ENCODE data around the gene RNF112.

GRCh38 chr17:19413761-19414160 is 2.7 kb downstream of the RNF112 start:
- TF ChIP-seq CTCF (IDR thresholded peaks at IDR 0.05), result no peak
- no peak for TF ChIP-seq POLR2A (IDR thresholded peaks at IDR 0.05; ENCODE audit: low read depth)
- no peak for TF ChIP-seq POLR2AphosphoS5 (IDR thresholded peaks at IDR 0.05)
- TF ChIP-seq EP300 (IDR thresholded peaks at IDR 0.05), result no peak
